Duodenal mucosa (tissue), 2 donors: Measurements from ENCODE around the gene UBE2J1.
"Not testable (repeated sequence)": the region's sequence is repeated elsewhere in the genome, so short reads cannot be mapped to it uniquely, and the experiment has no call there.

Experiments used
- H3K27ac ChIP-seq: one replicate; pipeline ENCODE4 v1.7.0; 2013; ENCODE audit warnings: low read depth, low read length
- H3K27me3 ChIP-seq, 2 donors: one replicate each; pipeline ENCODE4 v1.7.0; 2013; ENCODE audit warnings: low read length in 2 of 2, control low read depth in 1 of 2; ENCODE audit not compliant: insufficient read depth in 2 of 2, control insufficient read depth in 1 of 2
- H3K36me3 ChIP-seq, 2 donors: one replicate each; pipeline ENCODE4 v1.7.0; 2013; ENCODE audit warnings: low read length in 2 of 2, control low read depth in 1 of 2; ENCODE audit not compliant: insufficient read depth in 2 of 2, control insufficient read depth in 1 of 2
- H3K4me1 ChIP-seq, 2 donors: one replicate each; pipeline ENCODE4 v1.7.0; 2013; ENCODE audit warnings: low read length in 2 of 2, control low read depth in 1 of 2; ENCODE audit not compliant: insufficient read depth in 2 of 2, control insufficient read depth in 1 of 2
- H3K4me3 ChIP-seq, 2 donors: one replicate each; pipeline ENCODE4 v1.7.0; 2013; ENCODE audit warnings: low read length in 2 of 2, low read depth in 1 of 2
- H3K9ac ChIP-seq, 2 donors: one replicate each; pipeline ENCODE4 v1.7.0; 2013; ENCODE audit warnings: low read length in 2 of 2, low read depth in 1 of 2
- H3K9me3 ChIP-seq, 2 donors: one replicate each; pipeline ENCODE4 v1.7.0; 2013; ENCODE audit warnings: low read length in 2 of 2, control low read depth in 1 of 2; ENCODE audit not compliant: control insufficient read depth in 1 of 2

UBE2J1 gene

DNA sequence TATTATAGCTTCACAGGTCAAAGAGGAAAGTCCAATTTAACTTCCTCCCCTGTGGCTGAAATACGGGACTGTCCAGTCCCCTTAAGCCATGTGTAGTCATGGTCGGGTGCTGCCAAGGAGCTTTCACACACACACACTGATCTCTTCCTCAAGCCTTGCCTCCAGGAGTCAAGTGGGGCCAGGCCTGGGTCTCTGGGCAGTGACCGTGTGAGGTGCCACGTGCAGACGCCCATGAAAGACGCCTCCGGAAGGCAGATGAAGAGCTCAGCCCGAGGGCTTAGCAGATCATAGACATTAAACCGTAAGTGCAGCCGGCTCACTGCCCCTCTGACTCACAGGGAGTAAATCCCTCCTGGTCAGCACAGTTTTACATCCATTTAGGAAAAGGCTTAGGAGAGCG is 41.6 kb downstream of the UBE2J1 start:
- Histone ChIP-seq H3K4me1 (peaks cover 9 to 22% of the 10 kb centered on the region in 2 donors), H3K9ac (no peak overlapping the region), H3K27me3 (no peaks in the 10 kb centered on the region), H3K9me3 (no peaks in the 10 kb centered on the region), H3K4me3 (no peak overlapping the region), H3K27ac (no peak overlapping the region), H3K36me3 (peaks cover 0 to 4% of the 10 kb centered on the region in 2 donors)

- no peak overlapping the region for H3K27ac ChIP-seq
- peaks cover 0 to under 1% of the 10 kb centered on the region in 2 donors for H3K9me3 ChIP-seq
- H3K27me3 ChIP-seq: no peaks in the 10 kb centered on the region
- H3K4me3 ChIP-seq: no peak overlapping the region
- no peak overlapping the region for H3K9ac ChIP-seq
- H3K4me1 ChIP-seq: peaks cover 9 to 22% of the 10 kb centered on the region in 2 donors
- no peaks in the 10 kb centered on the region for H3K36me3 ChIP-seq
Observed at GRCh38 chr6:89308525-89309395, 43.8 kb downstream of the UBE2J1 start.

GRCh38 chr6:89304517-89304916 is 48.0 kb downstream of the UBE2J1 start:
- H3K27me3 ChIP-seq, H3K9ac ChIP-seq, H3K4me1 ChIP-seq, H3K9me3 ChIP-seq, H3K36me3 ChIP-seq, H3K4me3 ChIP-seq, H3K27ac ChIP-seq: not testable (repeated sequence)

DNA sequence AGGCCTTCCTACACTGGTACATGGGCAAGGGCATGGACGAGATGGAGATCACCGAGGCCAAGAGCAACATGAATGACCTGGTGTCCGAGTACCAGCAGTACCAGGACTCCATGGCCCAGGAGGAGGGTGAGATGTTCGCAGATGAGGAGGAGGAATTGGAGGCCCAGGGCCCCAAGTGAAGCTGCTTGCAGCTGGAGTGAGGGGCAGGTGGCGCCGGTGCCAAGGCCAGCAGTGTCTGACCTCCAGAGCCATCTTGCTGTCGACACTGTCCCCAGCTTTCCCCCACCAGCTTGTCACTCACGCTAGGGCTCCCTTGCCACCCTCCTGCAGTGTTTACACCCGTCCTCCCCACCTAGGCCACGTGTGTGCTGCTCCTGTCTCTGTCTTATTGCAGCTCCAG is 49.6 kb downstream of the UBE2J1 start:
- Histone ChIP-seq H3K27me3 (no peaks in the 10 kb centered on the region), H3K4me3 (no peak overlapping the region), H3K36me3 (no peaks in the 10 kb centered on the region), H3K9ac (no peak overlapping the region), H3K27ac (no peak overlapping the region), H3K9me3 (peaks cover 0 to 3% of the 10 kb centered on the region in 2 donors), H3K4me1 (peaks cover 10 to 12% of the 10 kb centered on the region in 2 donors)

GRCh38 chr6:89302195-89302770 is 50.2 kb downstream of the UBE2J1 start:
- no peaks in the 10 kb centered on the region for H3K27me3 ChIP-seq
- H3K4me3 ChIP-seq: no peak overlapping the region
- peaks cover 0 to 3% of the 10 kb centered on the region in 2 donors for H3K9me3 ChIP-seq
- no peak overlapping the region for H3K9ac ChIP-seq
- H3K27ac ChIP-seq: no peak overlapping the region
- no peaks in the 10 kb centered on the region for H3K36me3 ChIP-seq
- H3K4me1 ChIP-seq: peaks cover 15% of the 10 kb centered on the region in 2 donors

GRCh38 chr6:89301586-89302194 is 50.8 kb downstream of the UBE2J1 start:
- peaks cover 0 to 3% of the 10 kb centered on the region in 2 donors for H3K9me3 ChIP-seq
- peaks cover 15% of the 10 kb centered on the region in 2 donors for H3K4me1 ChIP-seq
- no peaks in the 10 kb centered on the region for H3K27me3 ChIP-seq
- H3K36me3 ChIP-seq: no peaks in the 10 kb centered on the region
- H3K4me3 ChIP-seq: no peak overlapping the region
- no peak overlapping the region for H3K27ac ChIP-seq
- no peak overlapping the region for H3K9ac ChIP-seq

- no peaks in the 10 kb centered on the region for H3K36me3 ChIP-seq
- H3K27me3 ChIP-seq: no peaks in the 10 kb centered on the region
- peaks cover 0 to 3% of the 10 kb centered on the region in 2 donors for H3K9me3 ChIP-seq
- no peak overlapping the region for H3K27ac ChIP-seq
- H3K9ac ChIP-seq: no peak overlapping the region
- H3K4me1 ChIP-seq: peaks cover 15% of the 10 kb centered on the region in 2 donors
- H3K4me3 ChIP-seq: no peak overlapping the region
Observed at GRCh38 chr6:89299466-89299850, 53.1 kb downstream of the UBE2J1 start.

GRCh38 chr6:89298680-89299465 is 53.6 kb downstream of the UBE2J1 start:
- Histone ChIP-seq H3K36me3 (no peaks in the 10 kb centered on the region), H3K27me3 (no peaks in the 10 kb centered on the region), H3K4me3 (no peak overlapping the region), H3K27ac (no peak overlapping the region), H3K9ac (no peak overlapping the region), H3K4me1 (peaks cover 15% of the 10 kb centered on the region in 2 donors), H3K9me3 (peaks cover 0 to 3% of the 10 kb centered on the region in 2 donors)

DNA sequence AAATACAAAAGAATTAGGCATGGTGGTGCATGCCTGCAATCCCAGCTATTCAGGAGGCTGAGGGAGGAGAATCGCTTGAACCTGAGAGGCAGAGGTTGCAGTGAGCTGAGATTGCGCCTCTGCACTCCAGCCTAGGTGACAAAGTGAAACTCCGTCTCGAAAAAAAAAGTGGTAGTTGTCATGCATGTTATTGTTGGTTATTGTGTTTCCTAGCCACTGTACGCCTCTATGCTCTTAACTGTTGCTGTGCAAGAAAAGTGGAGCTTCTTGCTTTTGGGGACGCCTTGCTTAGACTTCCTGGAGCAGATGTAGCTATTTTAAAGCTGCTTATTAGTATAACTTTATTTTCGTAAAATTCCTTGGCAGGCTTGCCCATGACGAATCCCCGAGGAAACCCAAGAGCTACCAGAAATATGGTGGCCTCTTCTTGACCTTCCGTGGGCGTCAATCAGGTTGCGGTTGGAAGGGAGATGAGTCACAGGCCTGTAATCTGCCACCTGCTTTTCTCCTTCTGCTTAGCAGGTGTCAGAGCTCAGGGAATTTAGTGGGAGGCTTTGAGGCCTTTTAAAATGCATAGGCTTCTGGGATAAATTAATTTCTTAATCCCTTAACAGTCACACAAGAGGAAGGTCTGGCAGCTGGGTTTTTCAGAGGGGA is 54.7 kb downstream of the UBE2J1 start:
- H3K27ac ChIP-seq: no peak overlapping the region

More for the DNA sequence above, 54.7 kb downstream of the UBE2J1 start:
- Histone ChIP-seq H3K4me3 (no peak overlapping the region), H3K36me3 (no peaks in the 10 kb centered on the region), H3K4me1 (peaks cover 15% of the 10 kb centered on the region in 2 donors), H3K27me3 (no peaks in the 10 kb centered on the region), H3K9ac (no peak overlapping the region), H3K9me3 (no peaks in the 10 kb centered on the region)
